ENCODE results near the gene SLC49A4. TPM values are rescaled to one million over a fixed set of nuclear protein-coding genes. Genes with fewer than 3 reads are reported as not detected.

The SLC49A4 gene
- total RNA-seq, 4 donors from 2014 or later = 28.0 to 41.8 (median 37.9) TPM

GRCh38 chr3:122755491-122755890 lies 39.4 kb upstream of the SLC49A4 start:
- 91 to 92% methylated on average over 2 of the region's 2 CpGs for WGBS, 2 donors
- no peak for TF ChIP-seq CTCF (IDR thresholded peaks at IDR 0.05)
- no peak for TF ChIP-seq POLR2A (IDR thresholded peaks at IDR 0.05)
- H3K4me3 ChIP-seq (ENCODE audit: low read depth, poor library complexity, severe bottlenecking) = no peak overlapping the region
- no peak for DNase-seq (ENCODE audit: low spot score in 2 of 2)
- intact Hi-C loops (cut with DNase I; ENCODE audit: low total_unique reads) = loop anchor here (10.0 kb wide), 1 partner anchor 279 kb away; no protein-coding TSS in a partner anchor

GRCh38 chr3:122758877-122759560 lies 35.9 kb upstream of the SLC49A4 start:
- intact Hi-C loops (cut with DNase I; ENCODE audit: low total_unique reads) = loop anchor here (10.0 kb wide), 1 partner anchor 276 kb away; no protein-coding TSS in a partner anchor
- TF ChIP-seq POLR2A (IDR thresholded peaks at IDR 0.05) (no peak), CTCF (IDR thresholded peaks at IDR 0.05) (no peak)
- H3K4me3 ChIP-seq (ENCODE audit: low read depth, poor library complexity, severe bottlenecking) = no peak overlapping the region
- WGBS, 2 donors = 70 to 84% methylated on average over 3 of the region's 3 CpGs
- no peak for DNase-seq (ENCODE audit: low spot score in 2 of 2)

GRCh38 chr3:122760453-122761271 lies 34.2 kb upstream of the SLC49A4 start:
- intact Hi-C loops (cut with DNase I; ENCODE audit: low total_unique reads) = no loop called here
- no peak for DNase-seq (ENCODE audit: low spot score in 2 of 2)
- WGBS, 2 donors = 80 to 86% methylated on average over 3 of the region's 3 CpGs
- no peak overlapping the region for H3K4me3 ChIP-seq (ENCODE audit: low read depth, poor library complexity, severe bottlenecking)
- TF ChIP-seq POLR2A (IDR thresholded peaks at IDR 0.05) = no peak
- no peak for TF ChIP-seq CTCF (IDR thresholded peaks at IDR 0.05)

- no peak for DNase-seq (ENCODE audit: low spot score in 2 of 2)
- TF ChIP-seq CTCF (IDR thresholded peaks at IDR 0.05) (no peak), POLR2A (IDR thresholded peaks at IDR 0.05) (no peak)
- no peak overlapping the region for H3K4me3 ChIP-seq (ENCODE audit: low read depth, poor library complexity, severe bottlenecking)
- 97 to 98% methylated on average over 3 of the region's 3 CpGs for WGBS, 2 donors
- intact Hi-C loops (cut with DNase I; ENCODE audit: low total_unique reads) = no loop called here
Measured at GRCh38 chr3:122766430-122766829, 28.4 kb upstream of the SLC49A4 start.

GRCh38 chr3:122767540-122768372 lies 27.1 kb upstream of the SLC49A4 start:
- intact Hi-C loops (cut with DNase I; ENCODE audit: low total_unique reads) = no loop called here
- no peak for TF ChIP-seq CTCF (IDR thresholded peaks at IDR 0.05)
- no peak for TF ChIP-seq POLR2A (IDR thresholded peaks at IDR 0.05)
- 72 to 78% methylated on average over 3 of the region's 3 CpGs for WGBS, 2 donors
- no peak overlapping the region for H3K4me3 ChIP-seq (ENCODE audit: low read depth, poor library complexity, severe bottlenecking)
- DNase-seq (ENCODE audit: low spot score in 2 of 2) = no peak

All from lower leg skin (tissue), 4 donors.